ENCODE results near the gene TOPBP1. TPM values are rescaled to one million over a fixed set of nuclear protein-coding genes. Genes with fewer than 3 reads are reported as not detected.

The TOPBP1 gene
- total and polyA plus RNA-seq, 8 donors: 5.8 to 13.0 (median 8.0) TPM

DNA sequence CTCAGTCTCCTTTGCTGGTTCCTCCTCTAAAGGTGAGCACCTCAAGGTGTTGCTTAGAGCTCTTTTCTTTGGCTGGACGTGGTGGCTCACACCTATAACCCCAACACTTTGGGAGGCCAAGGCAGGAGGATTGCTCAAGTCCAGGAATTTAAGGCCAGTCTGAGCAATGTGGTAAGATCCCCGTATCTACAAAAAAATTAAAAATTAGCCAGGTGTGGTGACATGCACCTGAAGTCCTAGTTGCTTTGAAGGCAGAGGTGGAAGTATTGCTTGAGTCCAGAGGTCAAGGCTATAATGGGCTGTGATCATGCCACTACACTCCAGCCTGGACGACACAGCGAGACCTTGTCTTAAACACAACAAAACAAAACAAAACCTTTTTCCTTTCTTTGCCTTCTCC, 28.3 kb downstream of the TOPBP1 start:
- intact Hi-C loops (cut with DNase I): no loop called here
- no peak for DNase-seq
- no peak for FAIRE-seq
- ATAC-seq: no peak
- H3K27me3 ChIP-seq: no peaks in the 10 kb centered on the region
- H3K27ac ChIP-seq: no peak overlapping the region
- no peak overlapping the region for H3K4me3 ChIP-seq
- TF ChIP-seq, protein P1, sequence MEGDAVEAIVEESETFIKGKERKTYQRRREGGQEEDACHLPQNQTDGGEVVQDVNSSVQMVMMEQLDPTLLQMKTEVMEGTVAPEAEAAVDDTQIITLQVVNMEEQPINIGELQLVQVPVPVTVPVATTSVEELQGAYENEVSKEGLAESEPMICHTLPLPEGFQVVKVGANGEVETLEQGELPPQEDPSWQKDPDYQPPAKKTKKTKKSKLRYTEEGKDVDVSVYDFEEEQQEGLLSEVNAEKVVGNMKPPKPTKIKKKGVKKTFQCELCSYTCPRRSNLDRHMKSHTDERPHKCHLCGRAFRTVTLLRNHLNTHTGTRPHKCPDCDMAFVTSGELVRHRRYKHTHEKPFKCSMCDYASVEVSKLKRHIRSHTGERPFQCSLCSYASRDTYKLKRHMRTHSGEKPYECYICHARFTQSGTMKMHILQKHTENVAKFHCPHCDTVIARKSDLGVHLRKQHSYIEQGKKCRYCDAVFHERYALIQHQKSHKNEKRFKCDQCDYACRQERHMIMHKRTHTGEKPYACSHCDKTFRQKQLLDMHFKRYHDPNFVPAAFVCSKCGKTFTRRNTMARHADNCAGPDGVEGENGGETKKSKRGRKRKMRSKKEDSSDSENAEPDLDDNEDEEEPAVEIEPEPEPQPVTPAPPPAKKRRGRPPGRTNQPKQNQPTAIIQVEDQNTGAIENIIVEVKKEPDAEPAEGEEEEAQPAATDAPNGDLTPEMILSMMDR (IDR thresholded peaks at IDR 0.05): no peak
- no peaks in the 10 kb centered on the region for H3K9me3 ChIP-seq
- H3K36me3 ChIP-seq: peaks cover 0 to 20% (median 0%) of the 10 kb centered on the region in 3 donors
- WGBS, 2 donors: 69 to 71% methylated on average over 4 of the region's 4 CpGs
- H3K4me1 ChIP-seq: peaks cover 0 to 3% (median 0%) of the 10 kb centered on the region in 3 donors

DNA sequence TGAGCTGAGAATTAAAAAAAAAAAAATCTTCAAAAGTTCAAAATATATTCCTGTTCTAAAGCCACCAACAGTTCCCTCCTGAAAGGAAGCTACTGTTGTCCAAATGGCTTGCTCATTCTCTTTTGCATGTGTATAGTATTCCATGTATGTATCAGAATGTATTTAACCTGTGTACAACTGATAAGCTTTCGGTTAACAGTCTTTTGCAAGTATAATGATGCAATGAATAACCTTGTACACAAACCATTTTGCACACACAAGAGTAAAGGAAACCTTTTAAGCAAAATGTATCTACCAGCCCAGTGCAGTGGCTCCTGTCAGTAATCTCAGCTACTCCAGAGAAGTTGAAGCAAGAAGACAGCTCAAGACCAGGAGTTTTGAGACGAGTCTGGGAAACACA, 32.6 kb downstream of the TOPBP1 start:
- H3K36me3 ChIP-seq: peaks cover 0 to 25% (median 0%) of the 10 kb centered on the region in 3 donors
- FAIRE-seq: no peak
- 74 to 82% methylated on average over 2 of the region's 2 CpGs for WGBS, 2 donors

DNA sequence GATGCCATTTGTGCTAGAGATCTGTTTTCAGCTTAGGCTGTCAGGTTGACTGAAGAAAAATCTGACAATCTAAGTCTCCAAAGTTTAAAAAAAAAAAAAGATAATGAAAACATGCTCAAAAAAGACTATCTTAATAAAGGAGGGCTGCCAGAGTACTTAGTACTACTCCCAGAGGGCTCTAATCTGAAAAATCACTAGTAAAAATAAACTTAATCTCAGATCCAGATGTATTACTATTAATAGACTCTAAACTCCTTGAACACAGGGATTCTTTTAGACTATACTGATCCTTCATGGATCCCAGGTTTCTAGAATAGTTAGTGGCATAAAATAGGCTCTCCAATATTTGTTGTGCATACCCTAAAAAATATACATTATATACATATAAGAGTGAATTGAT, 34.0 kb downstream of the TOPBP1 start:
- no peaks in the 10 kb centered on the region for H3K4me1 ChIP-seq
- intact Hi-C loops (cut with DNase I): no loop called here
- FAIRE-seq: no peak
- no peak overlapping the region for H3K4me3 ChIP-seq
- no peak overlapping the region for H3K27ac ChIP-seq
- H3K9me3 ChIP-seq: no peaks in the 10 kb centered on the region
- DNase-seq: no peak
- peaks cover 0 to 25% (median 0%) of the 10 kb centered on the region in 3 donors for H3K36me3 ChIP-seq
- ATAC-seq: no peak
- H3K27me3 ChIP-seq: no peaks in the 10 kb centered on the region
- TF ChIP-seq, protein P1 (IDR thresholded peaks at IDR 0.05): no peak

More for the DNA sequence above, 32.6 kb downstream of the TOPBP1 start:
- Histone ChIP-seq H3K27ac (no peak overlapping the region), H3K27me3 (no peaks in the 10 kb centered on the region), H3K9me3 (no peaks in the 10 kb centered on the region), H3K4me3 (no peak overlapping the region), H3K4me1 (peaks cover 0 to 3% (median 0%) of the 10 kb centered on the region in 3 donors)
- ATAC-seq: no peak
- intact Hi-C loops (cut with DNase I): no loop called here
- TF ChIP-seq, protein P1 (IDR thresholded peaks at IDR 0.05): no peak
- no peak for DNase-seq

DNA sequence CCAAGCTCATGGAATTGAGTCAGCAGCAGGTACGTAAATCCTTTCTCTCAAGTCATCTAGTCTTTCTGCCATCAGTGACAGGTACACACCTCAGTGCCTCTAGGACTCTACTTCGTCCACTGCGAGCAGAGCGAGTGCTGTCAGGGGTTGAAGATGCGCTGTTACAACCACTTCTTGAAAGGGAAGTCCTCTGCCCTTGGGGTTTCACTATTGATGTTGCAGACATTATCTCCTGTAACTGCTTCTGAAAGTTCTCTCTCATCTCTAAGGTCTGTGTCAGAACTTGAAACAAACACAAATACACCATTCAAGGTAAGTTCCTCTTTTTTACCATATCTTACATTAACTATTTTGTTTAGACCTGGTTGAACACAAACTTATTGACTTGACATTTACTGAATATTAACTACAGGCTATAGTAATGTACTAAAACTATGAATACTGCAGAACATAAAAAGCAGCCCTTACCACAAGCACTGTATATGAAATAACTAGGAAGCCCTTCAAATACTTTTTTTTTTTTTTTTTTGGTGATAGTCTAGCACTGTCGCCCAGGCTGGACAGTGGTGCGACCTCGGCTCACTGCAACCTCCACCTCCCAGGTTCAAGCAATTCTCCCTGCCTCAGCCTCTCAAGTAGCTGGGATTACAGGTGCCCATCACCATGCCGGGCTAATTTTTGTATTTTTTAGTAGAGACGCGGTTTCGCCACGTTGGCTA, 41.5 kb downstream of the TOPBP1 start:
- DNase-seq: no peak
- H3K9me3 ChIP-seq: no peaks in the 10 kb centered on the region
- H3K36me3 ChIP-seq: peaks cover 0 to 24% (median 9%) of the 10 kb centered on the region in 3 donors
- no peak overlapping the region for H3K27ac ChIP-seq
- TF ChIP-seq, protein P1 (IDR thresholded peaks at IDR 0.05): no peak
- ATAC-seq: no peak
- 95 to 98% methylated on average over 13 of the region's 13 CpGs for WGBS, 2 donors
- intact Hi-C loops (cut with DNase I): no loop called here
- H3K27me3 ChIP-seq: no peaks in the 10 kb centered on the region
- no peak overlapping the region for H3K4me3 ChIP-seq
- H3K4me1 ChIP-seq: no peaks in the 10 kb centered on the region
- FAIRE-seq: no peak

DNA sequence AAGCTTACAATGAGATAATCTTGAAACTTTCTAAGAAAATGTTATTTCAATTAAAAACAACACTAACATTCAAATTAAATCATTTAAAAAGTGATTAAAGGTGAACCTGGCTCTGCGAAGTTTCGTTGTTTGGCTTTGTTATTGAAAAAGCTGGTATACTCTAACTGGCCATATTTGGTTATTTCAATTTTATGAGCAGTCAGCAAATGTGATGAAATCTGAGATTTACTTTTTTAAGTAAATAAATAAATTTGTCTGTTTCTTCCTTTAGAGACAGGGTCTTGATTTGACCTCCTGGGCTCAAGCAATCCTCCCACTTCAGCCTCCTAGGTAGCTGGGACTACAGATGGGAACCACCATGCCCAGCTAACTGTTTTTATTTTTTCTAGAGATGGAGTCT, 50.2 kb downstream of the TOPBP1 start:
- Histone ChIP-seq H3K4me3 (no peak overlapping the region), H3K27me3 (no peaks in the 10 kb centered on the region), H3K36me3 (peaks cover 0 to 29% (median 0%) of the 10 kb centered on the region in 3 donors), H3K4me1 (no peaks in the 10 kb centered on the region), H3K27ac (no peak overlapping the region), H3K9me3 (no peaks in the 10 kb centered on the region)
- 99% methylated on average over 2 of the region's 2 CpGs for WGBS, 2 donors
- FAIRE-seq (no peak), DNase-seq (no peak), ATAC-seq (no peak)
- TF ChIP-seq, protein P1 (IDR thresholded peaks at IDR 0.05): no peak
- intact Hi-C loops (cut with DNase I): no loop called here

Data from pancreas (tissue), 10 donors.